ENCODE data around the gene M1AP. TPM values are rescaled to one million over a fixed set of nuclear protein-coding genes. Genes with fewer than 3 reads are reported as not detected.

Gene M1AP
- total RNA-seq, 1 donor from 2014 or later: 0.75 TPM

DNA sequence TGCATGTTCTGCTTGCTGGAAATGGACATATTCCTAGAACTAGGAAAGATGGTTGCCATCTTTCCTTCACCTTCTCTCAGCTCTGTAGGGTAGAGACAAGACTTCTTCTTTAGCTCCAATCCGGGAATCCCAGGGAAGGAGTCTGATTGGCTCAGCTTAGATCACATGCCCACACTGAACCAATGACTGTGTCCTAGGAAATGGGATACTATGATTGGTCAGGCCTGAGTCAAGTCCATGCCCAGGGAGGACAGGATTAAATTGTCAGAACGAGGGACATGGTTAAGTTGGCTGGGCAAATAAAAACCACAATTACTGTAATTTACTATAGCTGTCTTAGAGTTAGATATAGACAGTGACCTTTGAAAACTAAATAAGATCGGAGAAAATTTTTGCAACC lies 37.3 kb upstream of the M1AP start:
- H3K36me3 Mint-ChIP-seq: peaks cover 4% of the 10 kb centered on the region
- peaks cover 3% of the 10 kb centered on the region for H3K27me3 Mint-ChIP-seq (ENCODE audit: insufficient read depth, low read depth)
- H3F3A ChIP-seq (ENCODE audit: low read depth): no peaks in the 10 kb centered on the region
- H3K4me1 Mint-ChIP-seq: peaks cover 4% of the 10 kb centered on the region
- TF ChIP-seq, protein P1, sequence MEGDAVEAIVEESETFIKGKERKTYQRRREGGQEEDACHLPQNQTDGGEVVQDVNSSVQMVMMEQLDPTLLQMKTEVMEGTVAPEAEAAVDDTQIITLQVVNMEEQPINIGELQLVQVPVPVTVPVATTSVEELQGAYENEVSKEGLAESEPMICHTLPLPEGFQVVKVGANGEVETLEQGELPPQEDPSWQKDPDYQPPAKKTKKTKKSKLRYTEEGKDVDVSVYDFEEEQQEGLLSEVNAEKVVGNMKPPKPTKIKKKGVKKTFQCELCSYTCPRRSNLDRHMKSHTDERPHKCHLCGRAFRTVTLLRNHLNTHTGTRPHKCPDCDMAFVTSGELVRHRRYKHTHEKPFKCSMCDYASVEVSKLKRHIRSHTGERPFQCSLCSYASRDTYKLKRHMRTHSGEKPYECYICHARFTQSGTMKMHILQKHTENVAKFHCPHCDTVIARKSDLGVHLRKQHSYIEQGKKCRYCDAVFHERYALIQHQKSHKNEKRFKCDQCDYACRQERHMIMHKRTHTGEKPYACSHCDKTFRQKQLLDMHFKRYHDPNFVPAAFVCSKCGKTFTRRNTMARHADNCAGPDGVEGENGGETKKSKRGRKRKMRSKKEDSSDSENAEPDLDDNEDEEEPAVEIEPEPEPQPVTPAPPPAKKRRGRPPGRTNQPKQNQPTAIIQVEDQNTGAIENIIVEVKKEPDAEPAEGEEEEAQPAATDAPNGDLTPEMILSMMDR (IDR thresholded peaks at IDR 0.05): no peak
- TF ChIP-seq EZH2 (IDR thresholded peaks at IDR 0.05) (no peak), EZH2phosphoT487 (IDR thresholded peaks at IDR 0.05) (no peak)
- no peaks in the 10 kb centered on the region for H3K27me3 ChIP-seq
- no peaks in the 10 kb centered on the region for H3K79me2 ChIP-seq (ENCODE audit: low read depth)
- no peak overlapping the region for H3K4me3 ChIP-seq
- no peak overlapping the region for H3K27ac ChIP-seq
- H3K36me3 ChIP-seq: no peaks in the 10 kb centered on the region
- no peaks in the 10 kb centered on the region for H4K20me1 ChIP-seq (ENCODE audit: low read depth)
- no peak overlapping the region for H2AFZ ChIP-seq (replicated peaks)
- no peak overlapping the region for H3K9ac ChIP-seq
- DNase-seq (ENCODE audit: low spot score): no peak
- H3K9me3 ChIP-seq (ENCODE audit: low read depth): no peaks in the 10 kb centered on the region
- H3K27ac Mint-ChIP-seq: no peak overlapping the region
- H3K9me3 Mint-ChIP-seq: no peaks in the 10 kb centered on the region
- no peak overlapping the region for H3K4me3 Mint-ChIP-seq
- H3K4me2 ChIP-seq: no peak overlapping the region
- no peaks in the 10 kb centered on the region for H3K4me1 ChIP-seq

DNA sequence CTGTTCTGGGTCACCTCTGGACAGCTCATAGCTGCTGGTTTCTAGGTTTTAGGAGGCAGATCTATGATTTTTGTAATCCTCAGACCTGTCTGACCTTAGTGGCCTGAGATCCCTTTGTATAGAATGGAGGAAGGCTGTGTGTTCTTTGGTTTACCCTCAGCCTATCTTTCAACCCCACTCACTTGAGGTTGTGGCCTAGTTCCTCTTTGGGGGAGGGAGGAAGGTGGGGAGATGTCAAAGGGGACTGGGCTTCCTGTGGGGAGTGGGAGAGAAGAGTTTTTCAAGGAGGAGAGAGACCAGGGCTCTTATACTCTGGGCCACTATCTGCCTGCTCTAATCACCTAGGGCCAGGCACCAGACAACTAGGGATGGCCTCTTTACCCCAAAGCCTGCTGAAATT lies 34.4 kb upstream of the M1AP start:
- H3K27ac Mint-ChIP-seq: no peak overlapping the region
- H3K4me3 Mint-ChIP-seq: no peak overlapping the region
- no peak overlapping the region for H3K4me3 ChIP-seq
- H3F3A ChIP-seq (ENCODE audit: low read depth): no peaks in the 10 kb centered on the region
- H3K4me1 Mint-ChIP-seq: peaks cover 4% of the 10 kb centered on the region
- H3K4me2 ChIP-seq: no peak overlapping the region
- H3K9ac ChIP-seq: no peak overlapping the region
- no peaks in the 10 kb centered on the region for H3K9me3 Mint-ChIP-seq
- H4K20me1 ChIP-seq (ENCODE audit: low read depth): no peaks in the 10 kb centered on the region
- no peaks in the 10 kb centered on the region for H3K9me3 ChIP-seq (ENCODE audit: low read depth)
- no peaks in the 10 kb centered on the region for H3K36me3 ChIP-seq
- H3K27ac ChIP-seq: no peak overlapping the region
- no peak overlapping the region for H2AFZ ChIP-seq (replicated peaks)
- peaks cover 9% of the 10 kb centered on the region for H3K36me3 Mint-ChIP-seq
- no peak for TF ChIP-seq EZH2phosphoT487 (IDR thresholded peaks at IDR 0.05)
- TF ChIP-seq, protein P1 (IDR thresholded peaks at IDR 0.05): no peak
- no peak for TF ChIP-seq EZH2 (IDR thresholded peaks at IDR 0.05)
- H3K27me3 ChIP-seq: no peaks in the 10 kb centered on the region
- H3K27me3 Mint-ChIP-seq (ENCODE audit: insufficient read depth, low read depth): peaks cover 3% of the 10 kb centered on the region
- no peak for DNase-seq (ENCODE audit: low spot score)
- no peaks in the 10 kb centered on the region for H3K4me1 ChIP-seq
- no peaks in the 10 kb centered on the region for H3K79me2 ChIP-seq (ENCODE audit: low read depth)

DNA sequence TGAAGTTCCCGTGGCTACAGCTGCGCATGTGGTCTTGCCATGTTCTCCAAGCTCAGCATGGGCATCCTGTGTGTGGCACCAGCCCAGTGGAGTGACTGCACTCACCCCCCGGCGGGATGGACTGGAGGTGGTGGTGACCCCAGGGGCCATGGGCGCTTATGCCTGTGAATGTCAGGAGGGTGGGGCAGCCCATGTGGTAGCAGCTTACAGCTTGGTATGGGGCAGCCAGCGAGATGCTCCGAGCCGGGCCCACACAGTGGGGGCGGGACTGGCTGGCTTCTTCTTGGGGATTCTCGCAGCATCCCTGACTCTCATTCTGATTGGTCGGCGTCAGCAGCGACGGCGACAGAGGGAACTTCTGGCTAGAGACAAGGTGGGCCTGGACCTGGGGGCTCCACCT lies 31.5 kb upstream of the M1AP start:
- no peaks in the 10 kb centered on the region for H3K4me1 ChIP-seq
- TF ChIP-seq EZH2 (IDR thresholded peaks at IDR 0.05) (no peak), EZH2phosphoT487 (IDR thresholded peaks at IDR 0.05) (no peak)
- TF ChIP-seq, protein P1 (IDR thresholded peaks at IDR 0.05): no peak
- Mint-ChIP-seq H3K9me3 (no peaks in the 10 kb centered on the region), H3K4me1 (peaks cover 4% of the 10 kb centered on the region), H3K27ac (no peak overlapping the region), H3K4me3 (no peak overlapping the region), H3K27me3 (ENCODE audit: insufficient read depth, low read depth) (peaks cover 3% of the 10 kb centered on the region), H3K36me3 (peaks cover 23% of the 10 kb centered on the region)
- no peaks in the 10 kb centered on the region for H3K79me2 ChIP-seq (ENCODE audit: low read depth)
- no peak for DNase-seq (ENCODE audit: low spot score)
- no peak overlapping the region for H3K9ac ChIP-seq
- no peaks in the 10 kb centered on the region for H3K27me3 ChIP-seq
- H3K9me3 ChIP-seq (ENCODE audit: low read depth): no peaks in the 10 kb centered on the region
- no peak overlapping the region for H3K4me2 ChIP-seq
- no peaks in the 10 kb centered on the region for H3F3A ChIP-seq (ENCODE audit: low read depth)
- no peaks in the 10 kb centered on the region for H3K36me3 ChIP-seq
- no peaks in the 10 kb centered on the region for H4K20me1 ChIP-seq (ENCODE audit: low read depth)
- no peak overlapping the region for H3K27ac ChIP-seq
- no peak overlapping the region for H2AFZ ChIP-seq (replicated peaks)
- H3K4me3 ChIP-seq: no peak overlapping the region

All from neural progenitor cell (in vitro differentiated cells).